ENCODE measurements around the gene KCNQ1.

Gene KCNQ1

DNA sequence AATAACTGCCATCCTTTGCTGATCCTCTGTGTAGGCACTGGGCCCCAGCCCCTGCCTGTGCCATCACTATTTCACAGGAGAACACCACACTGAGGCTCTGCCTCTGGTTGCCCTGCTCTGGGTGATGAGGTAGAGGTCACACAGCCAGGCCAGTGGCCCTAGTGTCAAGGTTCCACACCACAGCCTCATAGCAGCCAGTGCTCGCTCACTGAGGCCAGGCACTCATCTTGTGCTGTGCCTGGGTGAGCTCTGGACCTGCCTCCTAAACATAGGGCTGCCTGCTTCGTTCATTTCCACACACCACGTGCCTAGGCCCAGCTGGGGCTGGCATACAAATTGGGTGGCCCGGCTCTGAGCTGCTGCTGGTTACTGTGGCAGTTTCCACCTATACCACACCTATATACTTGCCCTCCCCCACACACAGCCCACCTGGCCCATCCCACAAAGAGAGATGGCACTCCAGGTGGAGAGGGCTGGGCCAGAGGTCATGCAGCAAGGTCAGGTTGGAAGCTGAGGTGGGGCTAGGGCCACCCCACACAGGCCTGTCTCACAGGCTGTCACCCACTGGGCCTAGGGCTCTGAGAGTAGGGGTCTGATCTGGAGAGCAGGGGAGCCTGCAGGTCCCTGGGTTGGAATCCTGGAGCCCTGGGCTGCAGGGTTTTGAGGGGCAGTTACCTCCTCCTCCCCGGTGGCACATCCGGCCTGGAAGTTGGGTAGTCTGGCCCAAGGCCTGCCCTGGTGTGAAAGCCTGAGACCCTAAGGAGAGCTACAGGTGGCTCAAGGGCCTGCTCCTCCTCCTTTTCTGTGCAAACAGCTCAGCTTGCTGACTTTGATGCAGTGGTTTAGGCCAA is 243.8 kb downstream of the KCNQ1 start:
- no peak for DNase-seq (ENCODE audit: low spot score)

DNA sequence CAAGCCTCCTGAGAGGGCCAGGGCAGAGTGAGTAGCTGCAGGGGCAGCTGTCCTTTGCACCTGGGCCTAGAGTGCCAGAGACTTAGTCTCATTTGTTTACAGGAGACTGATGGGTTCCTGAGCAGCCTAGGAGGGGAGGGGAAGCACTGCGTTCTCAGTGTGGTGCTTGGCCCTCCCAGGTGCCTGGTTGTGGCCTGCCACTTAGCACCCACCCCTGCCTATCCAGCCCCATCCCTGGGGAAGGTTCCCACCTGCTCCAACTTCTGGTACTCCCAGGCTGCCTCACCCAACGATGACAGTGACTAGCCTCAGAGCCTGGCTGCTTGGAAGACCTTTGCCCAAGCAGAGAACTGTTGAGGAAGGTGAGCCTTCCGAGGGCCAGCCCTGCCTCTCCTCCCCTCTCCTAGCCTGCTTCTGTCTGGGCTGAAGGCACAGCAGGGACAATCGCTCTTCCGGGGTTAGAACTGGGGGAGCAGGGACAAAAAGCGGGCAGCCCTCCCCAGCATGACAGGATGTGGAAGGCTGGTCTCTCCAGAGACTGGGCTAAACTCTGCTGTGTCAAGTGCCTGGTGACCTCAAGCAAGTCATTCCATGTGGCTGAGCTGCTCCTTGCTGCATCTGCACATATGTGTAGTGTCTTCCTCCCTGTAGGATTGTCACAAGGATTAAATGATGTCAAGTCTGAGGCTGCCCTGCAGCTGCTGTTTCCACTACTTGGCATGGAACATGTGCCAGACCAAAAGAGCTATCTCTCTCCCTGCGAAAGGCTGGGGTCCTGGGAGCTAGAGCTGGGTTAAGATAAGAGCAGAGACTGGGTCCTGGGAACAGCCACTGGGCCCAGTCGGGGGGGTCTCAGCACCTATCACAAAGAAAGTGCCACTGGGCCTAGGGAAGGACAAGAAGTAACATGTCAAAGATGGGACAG is 245.1 kb downstream of the KCNQ1 start:
- DNase-seq (ENCODE audit: low spot score): peak; percentile 67

DNA sequence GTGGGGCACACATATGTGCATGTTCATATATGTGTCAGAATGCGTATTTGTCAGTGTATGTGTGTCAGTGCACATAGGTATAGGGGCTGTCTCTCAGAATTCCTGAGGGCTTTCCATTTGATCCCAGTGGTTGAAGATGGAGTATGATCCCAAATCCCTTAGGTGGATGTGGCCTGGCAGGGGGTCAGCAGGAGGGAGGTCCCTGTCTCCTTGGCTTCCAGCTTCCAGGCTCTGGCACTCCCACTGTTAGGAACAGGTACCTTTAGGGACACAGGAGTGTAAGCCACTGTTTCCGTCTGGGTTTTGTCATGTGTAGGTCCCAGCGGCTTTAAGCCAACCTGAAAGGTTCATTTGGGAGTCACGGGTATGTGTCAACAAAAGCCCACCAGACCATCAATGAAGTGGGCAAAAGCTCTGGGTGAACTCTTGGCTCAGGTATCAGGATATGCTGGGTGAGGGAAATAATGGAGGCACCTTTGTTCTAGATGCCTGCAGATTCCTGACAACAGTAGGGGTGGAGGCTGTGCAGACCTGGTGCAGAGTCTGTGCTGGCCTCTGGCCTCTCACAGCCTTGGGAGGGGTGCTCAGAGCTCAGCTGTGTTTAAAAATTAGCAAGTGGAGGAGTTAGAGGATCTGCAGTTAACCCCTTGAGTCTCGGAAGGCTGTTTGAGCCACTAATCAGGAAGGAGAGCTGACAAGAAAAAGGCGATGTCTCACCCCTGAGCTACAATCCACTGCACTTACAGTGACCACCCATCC is 246.0 kb downstream of the KCNQ1 start:
- no peak for DNase-seq (ENCODE audit: low spot score)

DNA sequence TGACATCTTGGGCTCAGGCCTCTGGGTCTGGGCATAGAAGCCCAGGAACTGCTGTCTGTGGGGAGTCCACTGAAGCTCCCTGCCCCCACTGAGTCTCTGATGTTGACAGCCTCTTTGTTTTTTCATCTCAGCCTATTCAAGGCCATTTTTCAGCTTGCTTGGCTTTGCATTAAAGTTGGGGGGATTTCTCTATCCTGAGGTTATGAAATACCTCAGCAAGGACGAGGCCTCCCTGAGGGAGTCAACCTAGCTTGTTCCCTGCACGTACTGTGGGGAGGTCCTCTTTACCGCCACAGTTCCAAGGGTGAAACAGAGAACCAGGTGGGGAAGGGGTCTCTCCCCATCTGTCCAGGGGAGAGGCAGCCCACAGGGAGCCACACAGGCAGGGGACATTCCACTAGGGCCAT is 246.6 kb downstream of the KCNQ1 start:
- no peak for DNase-seq (ENCODE audit: low spot score)

DNA sequence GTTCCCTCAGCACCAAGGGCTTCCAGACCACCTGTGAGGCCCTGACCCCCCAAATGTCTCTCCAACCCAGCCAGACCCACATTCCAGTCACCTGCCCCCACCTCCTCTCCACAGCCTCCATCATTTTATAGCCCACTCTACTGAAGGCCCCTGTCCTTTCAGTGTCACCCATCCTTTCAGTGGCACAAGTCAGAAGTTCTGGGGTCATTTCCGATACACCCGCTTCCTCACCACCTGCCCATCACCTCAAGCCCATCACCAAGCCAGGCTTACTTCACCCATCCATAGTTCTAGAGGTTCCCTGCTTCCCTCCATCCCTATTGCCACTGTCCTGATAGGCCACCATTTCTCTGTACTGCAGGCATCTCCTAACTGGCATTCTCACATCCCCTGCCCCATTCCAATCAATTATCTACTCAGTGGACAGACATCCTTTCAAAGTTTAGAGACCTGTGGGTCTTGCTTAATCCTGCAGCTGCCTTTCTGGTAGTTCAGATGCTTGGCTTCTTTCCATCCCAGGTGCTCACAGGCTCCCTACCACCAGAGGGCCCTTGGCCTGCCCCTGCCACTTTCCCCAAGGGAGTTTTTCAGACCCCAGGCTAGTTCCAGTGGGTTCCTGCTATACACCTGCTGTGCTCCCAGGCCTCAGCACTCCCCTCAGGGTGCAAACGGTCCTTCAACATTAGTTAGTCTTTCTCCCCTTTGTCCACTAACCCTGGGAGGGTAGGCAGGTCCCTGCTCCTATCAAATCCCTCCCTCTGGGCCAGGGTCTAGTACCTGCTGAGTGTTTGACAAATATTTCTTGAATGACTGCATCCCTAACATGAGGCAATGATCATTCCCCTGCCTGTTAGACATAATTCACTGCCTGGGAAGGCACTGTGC is 247.4 kb downstream of the KCNQ1 start:
- peak; percentile 62 for DNase-seq (ENCODE audit: low spot score)

DNA sequence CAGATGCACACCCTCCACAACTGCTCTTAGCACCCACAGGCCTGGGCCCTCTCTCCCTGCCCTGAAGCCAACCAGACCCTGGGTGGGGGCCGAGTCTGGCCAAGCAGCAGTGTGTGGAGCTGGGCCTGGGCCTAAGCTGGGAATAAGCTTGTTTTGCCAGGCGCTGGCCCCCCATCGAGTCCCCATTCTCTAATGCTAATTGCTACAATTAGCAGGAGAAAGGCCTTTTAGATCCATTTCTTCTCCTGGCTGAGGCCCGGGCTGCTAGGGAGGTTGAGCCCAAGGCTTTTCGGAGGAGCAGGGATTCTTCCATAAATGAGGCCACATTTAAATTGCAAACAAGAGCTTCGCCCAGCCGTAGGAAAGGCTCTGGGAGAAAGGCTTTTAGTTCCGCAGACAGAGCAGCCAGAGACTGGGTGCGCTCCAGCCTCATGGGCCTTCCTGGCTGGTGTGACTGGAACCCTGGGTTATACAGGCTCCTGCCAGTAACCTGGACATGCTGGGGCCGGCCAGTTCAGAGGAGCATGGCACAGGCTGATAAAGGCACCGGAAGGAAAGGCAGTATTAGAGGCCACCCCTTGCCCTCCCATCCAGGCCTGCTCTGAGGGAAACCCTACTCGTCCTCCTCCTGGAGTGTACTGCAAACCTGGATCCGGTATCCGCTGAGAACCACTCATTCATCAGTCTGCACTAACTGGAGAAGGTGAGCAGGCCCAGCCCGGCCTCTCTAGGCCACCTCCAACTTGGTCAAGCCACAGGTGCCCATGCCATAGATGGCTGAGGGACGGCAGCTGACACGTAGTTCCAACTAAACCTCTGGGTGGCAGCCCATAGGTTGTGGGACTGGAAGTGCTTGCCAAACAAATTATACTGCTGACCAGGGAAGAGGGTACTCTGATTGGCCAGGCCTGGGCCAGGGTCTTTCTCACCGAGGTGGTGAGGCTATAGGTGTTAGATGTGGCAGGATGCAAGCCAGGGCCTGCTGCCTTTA is 248.8 kb downstream of the KCNQ1 start:
- no peak for DNase-seq (ENCODE audit: low spot score)

DNA sequence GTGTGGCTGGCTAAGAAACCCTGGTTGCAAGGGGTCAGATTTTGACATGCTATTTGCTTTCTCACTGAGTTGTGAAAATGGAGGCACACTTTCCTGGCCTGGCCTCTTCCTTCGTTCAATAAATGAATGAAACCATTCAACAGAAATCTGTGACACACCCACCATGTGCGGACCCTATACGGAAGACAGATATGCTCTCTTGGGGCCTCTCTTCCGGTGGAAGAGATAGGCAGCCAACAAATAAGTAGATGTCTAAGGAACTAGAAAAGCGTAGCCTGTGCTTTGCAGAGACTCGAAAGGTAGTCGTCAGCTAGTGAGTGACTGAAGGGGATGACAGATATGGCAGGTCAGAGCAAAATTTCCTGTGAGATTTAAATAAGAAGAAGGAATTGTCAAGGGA is 249.7 kb downstream of the KCNQ1 start:
- no peak for DNase-seq (ENCODE audit: low spot score)

DNA sequence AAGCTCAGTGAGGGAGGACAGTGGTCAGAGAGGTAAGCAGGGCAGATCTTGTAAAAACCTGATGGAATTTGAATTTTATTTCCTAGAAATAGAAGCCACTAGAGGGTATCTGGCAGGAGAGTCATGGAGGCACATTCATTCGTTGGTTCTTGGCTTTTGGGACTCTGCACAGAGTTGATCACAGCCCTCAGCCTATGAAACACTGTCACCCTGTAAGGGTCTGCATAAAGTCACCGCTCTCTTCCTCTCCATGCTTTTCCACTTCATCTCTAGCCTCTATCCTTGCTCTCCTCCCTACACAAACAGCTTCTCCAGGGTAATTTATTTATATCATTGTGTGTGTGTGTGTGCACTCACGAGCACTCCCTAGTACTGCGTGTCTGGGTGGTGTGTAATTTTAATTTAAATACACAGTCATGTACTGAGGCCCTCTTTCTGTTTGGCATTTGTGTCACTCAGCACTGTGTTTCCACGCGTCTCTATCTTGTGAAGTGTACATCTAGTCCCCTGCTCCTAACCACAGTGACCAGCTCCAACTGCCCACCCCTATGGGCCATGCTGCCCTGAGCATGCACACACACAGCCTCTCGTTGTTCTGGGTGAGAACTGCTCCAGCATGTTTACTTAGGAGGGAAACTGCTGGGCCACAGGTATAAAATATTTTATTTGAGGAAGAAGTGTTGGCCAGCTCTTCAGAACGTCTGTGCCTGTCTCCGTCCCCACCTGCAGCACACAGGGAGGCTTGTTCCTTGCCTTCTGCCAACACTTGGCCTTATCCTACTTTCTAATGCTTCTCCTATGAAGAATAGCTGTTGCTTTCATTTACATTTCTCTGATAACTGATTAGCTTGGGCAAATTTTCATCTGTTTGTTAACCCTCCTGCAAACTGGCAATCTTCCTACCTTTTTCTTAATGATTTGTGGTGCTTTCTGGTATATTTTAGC is 250.5 kb downstream of the KCNQ1 start:
- no peak for DNase-seq (ENCODE audit: low spot score)

DNA sequence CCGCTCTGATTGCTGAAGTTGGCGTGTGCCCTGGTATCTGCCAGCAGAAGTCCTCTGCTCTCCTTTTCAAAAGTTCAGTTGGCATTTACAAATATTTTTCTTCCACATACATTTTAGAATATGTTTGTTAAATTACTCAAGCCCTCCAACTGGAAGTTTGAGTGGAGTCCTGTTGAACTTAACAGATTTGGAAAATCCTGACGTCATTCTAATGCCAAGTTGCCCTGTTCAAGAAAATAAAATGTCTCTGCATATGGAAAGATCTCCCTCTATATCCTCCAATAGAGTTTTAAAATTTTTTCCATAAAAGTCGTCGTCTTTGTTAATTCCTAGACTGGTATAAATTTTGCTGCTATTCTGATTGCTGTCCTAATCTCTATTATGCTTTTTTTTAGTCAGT is 251.6 kb downstream of the KCNQ1 start:
- no peak for DNase-seq (ENCODE audit: low spot score)

DNA sequence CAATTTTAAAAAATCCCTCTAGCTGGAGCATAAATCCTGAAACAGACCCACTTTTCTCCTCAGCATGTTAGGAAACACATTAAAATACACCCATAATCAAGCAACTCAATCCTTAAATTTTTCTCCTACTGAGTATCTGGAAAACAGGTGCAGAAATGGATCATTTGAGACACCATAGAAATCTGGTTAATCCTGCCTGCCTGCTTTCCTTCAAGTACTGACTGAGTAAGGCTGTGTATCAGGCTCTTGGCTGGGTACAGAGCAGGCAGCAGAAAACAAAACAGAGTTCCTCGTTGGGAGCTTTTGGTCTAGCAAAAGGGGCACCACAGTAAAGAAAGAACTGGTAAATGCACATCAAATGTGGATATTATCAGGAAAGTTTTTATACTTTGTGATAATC is 253.1 kb downstream of the KCNQ1 start:
- DNase-seq (ENCODE audit: low spot score): no peak

DNA sequence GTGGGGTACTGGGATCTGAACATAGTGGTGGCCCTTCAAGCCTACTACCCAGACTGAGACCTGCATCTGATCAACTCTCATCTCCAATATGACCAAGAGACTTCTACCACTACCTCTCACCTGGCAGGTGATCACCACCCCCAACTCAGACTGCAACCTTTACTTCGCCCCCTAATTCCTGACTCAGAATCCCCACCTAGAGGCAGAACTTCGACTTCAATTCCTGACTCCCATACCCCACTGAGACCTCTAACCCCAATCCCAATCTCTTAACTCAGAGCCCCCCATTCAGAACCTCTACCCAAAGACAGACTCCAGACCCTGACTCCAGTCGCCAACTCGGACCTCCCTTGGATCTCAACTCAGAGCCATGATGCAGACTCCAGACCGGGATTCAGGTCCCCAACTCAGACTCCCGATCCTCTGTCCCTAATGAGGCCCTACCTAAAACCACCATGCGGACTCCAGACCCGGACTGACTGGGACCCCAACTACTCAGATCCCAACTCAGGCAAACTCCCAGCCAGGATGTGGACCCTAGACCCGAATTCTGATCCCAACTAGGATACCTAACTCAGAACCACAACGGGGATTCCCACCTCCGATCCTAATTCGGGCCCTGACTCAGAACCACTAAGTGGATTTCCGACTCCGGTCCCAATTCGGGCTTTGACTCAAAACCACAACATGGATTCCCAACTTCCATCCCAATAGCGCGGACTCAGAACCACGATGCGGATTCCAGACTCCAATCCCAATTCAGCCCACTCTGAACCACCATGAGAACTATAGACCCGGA is 253.8 kb downstream of the KCNQ1 start:
- no peak for DNase-seq (ENCODE audit: low spot score)

DNA sequence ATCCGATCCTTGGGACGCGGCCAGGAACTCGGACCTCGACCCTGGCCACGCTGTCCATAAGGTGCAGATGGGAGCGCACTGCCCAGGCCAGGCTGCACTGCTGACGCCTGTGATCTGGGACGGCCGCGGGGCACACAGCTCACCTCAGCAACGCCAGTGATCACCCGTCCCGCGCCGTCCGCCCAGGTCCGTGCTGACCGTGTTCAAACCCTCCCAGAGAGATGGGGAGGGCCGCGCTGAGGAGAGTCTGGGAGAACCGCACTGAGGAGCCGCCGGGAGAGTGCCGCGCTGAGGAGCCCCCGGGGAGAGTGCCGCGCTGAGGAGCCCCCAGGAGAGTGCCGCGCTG is 254.3 kb downstream of the KCNQ1 start:
- no peak for DNase-seq (ENCODE audit: low spot score)

DNA sequence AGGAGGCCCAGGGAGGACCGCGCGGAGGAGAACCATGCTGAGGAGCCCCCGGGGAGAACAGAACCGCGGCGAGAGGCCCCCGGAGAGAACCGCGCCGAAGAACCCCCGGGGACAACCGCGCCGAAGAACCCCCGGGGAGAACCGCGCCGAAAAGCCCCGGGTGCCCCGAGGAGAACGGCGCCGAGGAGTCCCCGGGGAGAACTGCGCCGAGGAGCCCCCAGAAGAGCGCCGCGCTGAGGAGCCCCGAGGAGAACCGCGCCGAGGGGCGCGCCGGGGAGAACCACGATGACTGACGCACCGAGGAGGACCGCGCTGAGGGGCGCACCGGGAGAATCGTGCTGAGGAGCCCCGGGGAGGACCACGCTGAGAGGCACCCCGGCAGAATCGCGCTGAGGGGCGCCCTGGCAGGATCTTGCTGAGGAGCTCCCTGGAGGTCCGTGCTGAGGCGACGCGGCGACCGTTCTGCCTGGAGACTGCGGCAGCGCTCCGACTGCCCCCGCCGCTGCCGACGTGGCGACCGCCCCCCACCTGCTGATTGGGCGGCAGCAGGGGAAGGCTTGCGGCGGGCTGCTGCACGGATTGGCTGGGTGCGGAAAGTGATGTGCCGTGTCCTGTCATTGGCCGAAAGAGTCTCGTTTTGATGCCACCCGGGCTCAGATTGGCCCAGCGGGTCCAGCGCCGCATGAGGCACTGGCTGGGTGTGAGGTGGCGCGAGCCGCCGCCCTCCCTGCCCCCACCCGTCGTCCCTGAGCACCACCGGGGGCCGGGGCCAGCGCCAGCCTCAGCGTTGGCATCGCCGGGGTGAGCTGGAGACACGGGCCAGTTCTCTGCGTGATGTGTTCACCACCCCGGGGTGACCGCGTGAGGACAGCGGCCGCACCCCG is 255.0 kb downstream of the KCNQ1 start, which contains the start of gene KCNQ1OT1:
KCNQ1OT1 (minus strand) TSS at position 464 of the 884 bp plus-strand sequence.
- peak; percentile 93 for DNase-seq (ENCODE audit: low spot score)

DNA sequence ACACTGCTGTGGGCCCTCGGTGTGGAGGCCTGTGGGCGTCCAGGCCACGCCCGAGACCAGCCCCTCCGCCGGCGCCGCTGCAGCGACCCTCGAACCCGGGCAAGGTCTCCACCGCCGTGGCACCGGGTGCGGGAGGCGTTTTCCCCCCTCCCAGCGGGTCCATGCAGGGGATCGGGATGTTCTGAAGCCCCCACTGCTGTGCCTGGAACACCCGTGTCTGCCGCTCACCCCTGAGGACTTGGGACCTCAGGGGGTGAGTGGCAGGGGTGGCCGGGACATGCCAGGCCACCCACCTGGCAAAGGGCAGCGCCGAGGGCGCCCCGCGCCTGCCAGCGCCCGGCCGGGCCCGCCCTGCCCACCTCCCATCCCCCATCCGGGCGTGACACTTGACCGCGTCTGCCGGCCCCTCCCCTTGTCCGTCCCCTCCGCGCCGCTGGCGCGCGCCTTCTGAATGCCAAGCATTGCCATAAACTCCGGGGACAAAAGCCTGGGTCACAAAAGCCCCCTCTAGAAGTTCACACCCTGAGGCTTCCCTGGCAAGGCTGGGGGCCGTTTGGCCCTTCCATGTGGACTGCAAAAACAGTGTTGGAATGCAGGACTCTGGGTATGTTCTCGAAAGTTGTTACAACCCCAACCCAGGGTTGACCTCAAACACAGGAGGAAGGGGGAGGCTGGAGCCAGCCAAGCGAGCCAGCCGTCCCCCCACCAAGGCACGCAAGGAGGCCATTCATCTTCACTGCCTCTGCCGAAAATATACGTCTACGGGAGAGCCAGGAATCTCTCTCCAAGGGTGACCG is 255.8 kb downstream of the KCNQ1 start:
- DNase-seq (ENCODE audit: low spot score): peak; percentile 49

DNA sequence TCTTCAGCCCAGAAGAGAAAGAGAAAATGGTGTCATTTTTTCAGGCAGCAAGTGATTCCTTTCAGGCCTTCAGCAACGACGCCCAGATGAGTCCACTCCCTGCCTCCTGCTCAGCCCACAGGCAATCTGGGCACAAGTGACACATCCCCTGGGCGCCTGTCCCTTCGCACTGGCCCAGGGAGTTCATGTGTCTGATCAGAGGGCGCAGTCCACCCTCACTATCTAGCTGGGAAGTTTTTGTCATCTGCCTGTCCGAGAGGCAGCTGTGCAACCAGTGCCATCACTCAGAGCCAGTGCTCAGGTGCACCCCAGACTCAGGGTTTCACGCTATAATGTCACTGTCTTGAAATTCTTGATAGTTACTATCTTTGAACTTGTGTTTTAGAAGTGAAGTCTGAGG is 256.4 kb downstream of the KCNQ1 start:
- DNase-seq (ENCODE audit: low spot score): no peak

DNA sequence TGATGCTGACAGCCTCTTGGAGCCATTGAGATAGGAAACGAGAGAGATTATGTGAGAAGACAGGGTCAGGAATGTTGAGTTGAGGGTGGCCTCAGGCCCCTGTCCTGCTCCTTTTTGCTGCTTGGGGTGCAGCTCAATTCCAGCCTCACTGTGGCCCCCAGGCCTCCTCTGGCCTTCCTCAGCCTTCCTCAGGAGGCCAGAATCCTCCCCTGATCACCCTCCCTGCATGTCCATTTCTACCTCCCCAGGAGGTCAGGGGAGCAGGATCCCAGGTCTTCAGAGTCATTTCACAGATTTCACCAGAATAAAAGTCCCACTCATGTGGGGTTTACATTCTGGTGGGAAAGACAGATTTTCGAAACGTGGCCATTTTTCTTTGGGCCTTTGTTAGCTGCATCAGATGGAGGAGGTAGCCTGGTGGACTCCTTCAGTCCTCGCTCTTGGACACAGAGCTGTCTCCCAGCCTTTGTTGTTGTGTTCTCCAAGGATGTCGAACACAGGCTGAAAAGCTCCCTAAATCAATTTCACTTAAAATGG is 257.2 kb downstream of the KCNQ1 start:
- no peak for DNase-seq (ENCODE audit: low spot score)

All from NAMALWA (cell line).